Adrenal gland (tissue), 12 donors: Measurements from ENCODE around the gene PPIC. TPM values are rescaled to one million over a fixed set of nuclear protein-coding genes. Genes with fewer than 3 reads are reported as not detected.

ENCODE experiments used
- DNase-seq, 7 donors: peaks; one replicate each; pipeline ENCODE4 v3.0.0-alpha.2; 2019 to 2020
- H3K27ac ChIP-seq, 5 donors: fragments of 200-600 bp; sonication (generic) in 4 of 5; 1 replicate in 3 of 5; 2 replicates in 2 of 5; pipeline versions ENCODE4 v1.5.1 to v1.8.0; 2016 to 2020; ENCODE audit warnings: mild to moderate bottlenecking in 1 of 5
- H3K27me3 ChIP-seq: fragments of 200-600 bp; 2 replicates; pipeline ENCODE4 v1.8.0; 2021
- H3K36me3 ChIP-seq, 2 donors: fragments of 200-600 bp; replicated peaks in 1 of 2; 1 replicate in 1 of 2; 2 replicates in 1 of 2; pipeline versions ENCODE4 v1.5.1 to v1.8.0; 2018 to 2022
- H3K4me1 ChIP-seq, 2 donors: fragments of 200-600 bp; replicated peaks in 1 of 2; 1 replicate in 1 of 2; 2 replicates in 1 of 2; pipeline versions ENCODE4 v1.5.1 to v1.8.0; 2018 to 2021
- H3K4me3 ChIP-seq, 4 donors: fragments of 200-600 bp; sonication (generic) in 3 of 4; one replicate each; pipeline ENCODE4 v1.5.1; 2016 to 2018
- H3K9me3 ChIP-seq, 3 donors: fragments of 200-600 bp; sonication (generic) in 1 of 3; replicated peaks in 1 of 3; 1 replicate in 2 of 3; 2 replicates in 1 of 3; pipeline versions ENCODE4 v1.5.1 to v1.8.0; 2016 to 2021
- CTCF ChIP-seq, 6 experiments: fragments of 450-650 bp in 4 of 6; fragments of 200-600 bp in 2 of 6; sonication (generic) in 1 of 6; IDR thresholded peaks; 1 replicate in 5 of 6; 2 replicates in 1 of 6; pipeline versions ENCODE4 v1.5.1 to v1.8.0; 2016 to 2021; ENCODE audit warnings: antibody characterized with exemption in 6 of 6, mild to moderate bottlenecking in 2 of 6, moderate library complexity in 1 of 6
- POLR2A ChIP-seq, 2 donors: fragments of 450-650 bp; IDR thresholded peaks; one replicate each; pipeline ENCODE4 v1.6.1; 2017; ENCODE audit warnings: antibody characterized with exemption in 2 of 2, mild to moderate bottlenecking in 2 of 2, moderate library complexity in 1 of 2
- WGBS, 4 donors: extraction: QIAGEN DNeasy Blood & Tissue Kit in 2 of 4; methylation state at CpG; one replicate each; pipeline versions ENCODE4 v1.1.5 to v1.1.7; 2013 to 2017; 5-methylcytosine and 5-hydroxymethylcytosine counted together
- intact Hi-C, 2 donors: fragments of 100-400 bp; cut with DNase I; formaldehyde crosslinking; loops; one replicate each; pipeline versions ENCODE4 v1.14.1 to v1.15.0; 2022 to 2023
- polyA plus RNA-seq, 3 donors: library from polyadenylated mRNA; stranded (reverse); fragments of 200-250 nt in 2 of 3; fragments of 350-450 nt in 1 of 3; fragmentation: Illumina TruSeq in 1 of 3; extraction: RNeasy Lipid Tissue Mini Kit (QIAGEN cat#74804) in 1 of 3; gene quantifications; one replicate each; pipeline ENCODE4 v1.2.3, GENCODE V29; 2013 to 2014
- total RNA-seq, 9 donors: library from RNA; depleted of rRNA in 4 of 9; stranded (reverse); fragments of >200 nt in 4 of 9; fragments of 120-200 nt in 1 of 9; fragmentation: NEBNext Ultra II Directional in 1 of 9; extraction: Animal tissue kit (Norgen Biotek cat#: 25700) in 1 of 9; gene quantifications; one replicate each; pipeline versions ENCODE4 v1.1.0 to v1.2.4, GENCODE V29; 2013 to 2023
- donor health status: healthy with polysubstance abuse.
- donor health status: Bipolar disorder and iron deficiency.
- donor health status: DM: yes; HTN: yes; CAD: no.
- donor health status: DM: no; HTN: no; CAD: no.
- donor health status: DM: no; HTN: no; CAD: no.
- donor health status: DM: yes; HTN: yes; CAD: no.

PPIC gene
- total and polyA plus RNA-seq, 12 donors = 6.8 to 34.1 (median 18.6) TPM

- intact Hi-C loops = no loop called here
- Histone ChIP-seq H3K4me1 (no peaks in the 10 kb centered on the region), H3K9me3 (no peaks in the 10 kb centered on the region), H3K36me3 (no peaks in the 10 kb centered on the region), H3K4me3 (no peak overlapping the region), H3K27ac (no peak overlapping the region), H3K27me3 (no peaks in the 10 kb centered on the region)
- TF ChIP-seq POLR2A (IDR thresholded peaks at IDR 0.05) = no peak
- TF ChIP-seq CTCF (IDR thresholded peaks at IDR 0.05) = no peak
- 65 to 87% (median 78%) methylated on average over 7 of the region's 7 CpGs for WGBS, 4 donors
- no peak for DNase-seq
Observed at GRCh38 chr5:122997294-122997693, 39.2 kb downstream of the PPIC start.

- intact Hi-C loops = no loop called here
- Histone ChIP-seq H3K27me3 (no peaks in the 10 kb centered on the region), H3K9me3 (no peaks in the 10 kb centered on the region), H3K27ac (no peak overlapping the region), H3K4me3 (no peak overlapping the region), H3K4me1 (no peaks in the 10 kb centered on the region), H3K36me3 (no peaks in the 10 kb centered on the region)
- 58 to 70% (median 68%) methylated on average over 3 of the region's 3 CpGs for WGBS, 4 donors
- no peak for DNase-seq
- TF ChIP-seq CTCF (IDR thresholded peaks at IDR 0.05) = no peak
- no peak for TF ChIP-seq POLR2A (IDR thresholded peaks at IDR 0.05)
Observed at GRCh38 chr5:122996091-122996490, 40.4 kb downstream of the PPIC start.

- H3K4me3 ChIP-seq = no peak overlapping the region
- no peaks in the 10 kb centered on the region for H3K36me3 ChIP-seq
- H3K27me3 ChIP-seq = no peaks in the 10 kb centered on the region
- intact Hi-C loops = no loop called here
- no peak for DNase-seq
- WGBS, 4 donors = 89 to 96% (median 92%) methylated on average over 2 of the region's 2 CpGs
- no peaks in the 10 kb centered on the region for H3K9me3 ChIP-seq
- no peak overlapping the region for H3K27ac ChIP-seq
- TF ChIP-seq CTCF (IDR thresholded peaks at IDR 0.05) (no peak), POLR2A (IDR thresholded peaks at IDR 0.05) (no peak)
- no peaks in the 10 kb centered on the region for H3K4me1 ChIP-seq
Observed at GRCh38 chr5:122985954-122986721, 50.4 kb downstream of the PPIC start.

GRCh38 chr5:122985006-122985700, 51.4 kb downstream of the PPIC start:
- intact Hi-C loops = no loop called here
- Histone ChIP-seq H3K4me3 (no peak overlapping the region), H3K27ac (no peak overlapping the region), H3K9me3 (no peaks in the 10 kb centered on the region), H3K4me1 (no peaks in the 10 kb centered on the region), H3K27me3 (no peaks in the 10 kb centered on the region), H3K36me3 (no peaks in the 10 kb centered on the region)
- TF ChIP-seq CTCF (IDR thresholded peaks at IDR 0.05) (no peak), POLR2A (IDR thresholded peaks at IDR 0.05) (no peak)
- no peak for DNase-seq
- 88 to 94% (median 91%) methylated on average over 4 of the region's 4 CpGs for WGBS, 4 donors
